Upper lobe of left lung (tissue), 4 donors: ENCODE results near the gene ATP6V1F.

Experiments
- CTCF ChIP-seq, 6 experiments: fragments of 450-650 bp in 4 of 6; fragments of 200-600 bp in 2 of 6; sonication (generic) in 2 of 6; IDR thresholded peaks; one replicate each; pipeline ENCODE4 v1.5.1; 2016 to 2019; ENCODE audit warnings: antibody characterized with exemption in 6 of 6
- POLR2A ChIP-seq, 4 donors: fragments of 450-650 bp; IDR thresholded peaks; one replicate each; pipeline ENCODE4 v1.5.1; 2016 to 2017; ENCODE audit warnings: antibody characterized with exemption in 4 of 4, mild to moderate bottlenecking in 2 of 4
- POLR2AphosphoS5 ChIP-seq, 2 donors: sonication (generic); formaldehyde crosslinking; IDR thresholded peaks; one replicate each; pipeline ENCODE4 v1.5.1; 2017; ENCODE audit warnings: antibody characterized with exemption in 2 of 2

- TF ChIP-seq POLR2A (IDR thresholded peaks at IDR 0.05) = no peak
- no peak for TF ChIP-seq CTCF (IDR thresholded peaks at IDR 0.05)
- TF ChIP-seq POLR2AphosphoS5 (IDR thresholded peaks at IDR 0.05) = no peak
Measured at GRCh38 chr7:128900237-128900636, 37.6 kb downstream of the ATP6V1F start.
